Astrocyte (in vitro differentiated cells and primary cell): Measurements from ENCODE around the gene PRKG1. TPM values are rescaled to one million over a fixed set of nuclear protein-coding genes. Genes with fewer than 3 reads are reported as not detected.

Experiments
- DNase-seq: peaks from one replicate; pipeline ENCODE4 v3.0.0-alpha.2; 2010; ENCODE audit warnings: low read depth
- FAIRE-seq: peaks from 2 replicates; lab custom pipeline; 2011; peaks lifted over from hg19 to GRCh38; lab: Jason Lieb, UNC
- H2AFZ ChIP-seq: 2 replicates; pipeline ENCODE4 v1.6.0; 2012; ENCODE audit warnings: low read depth, low read length, inconsistent platforms
- H3K27ac ChIP-seq: 2 replicates; pipeline ENCODE4 v1.5.1; 2011; ENCODE audit warnings: low read depth, low read length, inconsistent platforms
- H3K27me3 ChIP-seq: 2 replicates; pipeline ENCODE4 v1.6.0; 2011; ENCODE audit warnings: low read length, inconsistent platforms; ENCODE audit not compliant: insufficient read depth
- H3K36me3 ChIP-seq: 2 replicates; pipeline ENCODE4 v1.5.1; 2011; ENCODE audit warnings: low read length, inconsistent platforms; ENCODE audit not compliant: insufficient read depth
- H3K4me1 ChIP-seq: 2 replicates; pipeline ENCODE4 v1.5.1; 2011; ENCODE audit warnings: low read length, inconsistent platforms; ENCODE audit not compliant: insufficient read depth
- H3K4me2 ChIP-seq: 2 replicates; pipeline ENCODE4 v1.6.0; 2012; ENCODE audit warnings: low read length, inconsistent platforms
- H3K4me3 ChIP-seq: 2 replicates; pipeline ENCODE4 v1.5.1; 2011; ENCODE audit warnings: low read depth, mild to moderate bottlenecking, low read length, inconsistent platforms; ENCODE audit not compliant: insufficient read depth
- H3K79me2 ChIP-seq: 2 replicates; pipeline ENCODE4 v1.6.0; 2012; ENCODE audit warnings: mild to moderate bottlenecking, low read length, inconsistent platforms; ENCODE audit not compliant: insufficient read depth
- H3K9ac ChIP-seq: 2 replicates; pipeline ENCODE4 v1.6.0; 2012; ENCODE audit warnings: mild to moderate bottlenecking, low read length, inconsistent platforms
- H3K9me3 ChIP-seq: 2 replicates; pipeline ENCODE4 v1.5.1; 2012; ENCODE audit warnings: low read depth, mild to moderate bottlenecking, low read length, inconsistent platforms; ENCODE audit not compliant: insufficient read depth
- H4K20me1 ChIP-seq: 2 replicates; pipeline ENCODE4 v1.6.0; 2012; ENCODE audit warnings: low read length, inconsistent platforms; ENCODE audit not compliant: insufficient read depth
- H3K27ac Mint-ChIP-seq: one replicate; pipeline ENCODE4 v1.8.0; 2021; ENCODE audit warnings: mild to moderate bottlenecking, mixed read lengths; ENCODE audit not compliant: unreplicated experiment
- H3K27me3 Mint-ChIP-seq: one replicate; pipeline ENCODE4 v1.8.0; 2021; ENCODE audit warnings: low read depth, mixed read lengths; ENCODE audit not compliant: unreplicated experiment
- H3K36me3 Mint-ChIP-seq: one replicate; pipeline ENCODE4 v1.8.0; 2021; ENCODE audit warnings: low read depth, mixed read lengths; ENCODE audit not compliant: unreplicated experiment
- H3K4me1 Mint-ChIP-seq: one replicate; pipeline ENCODE4 v1.8.0; 2021; ENCODE audit warnings: low read depth, mixed read lengths; ENCODE audit not compliant: unreplicated experiment
- H3K4me3 Mint-ChIP-seq: one replicate; pipeline ENCODE4 v1.8.0; 2021; ENCODE audit warnings: mild to moderate bottlenecking, moderate library complexity, mixed read lengths; ENCODE audit not compliant: unreplicated experiment
- H3K9me3 Mint-ChIP-seq: one replicate; pipeline ENCODE4 v1.8.0; 2021; ENCODE audit warnings: mild to moderate bottlenecking, mixed read lengths; ENCODE audit not compliant: unreplicated experiment
- CTCF ChIP-seq: IDR thresholded peaks from 2 replicates; pipeline ENCODE4 v1.5.1; 2011; ENCODE audit warnings: low read depth, mild to moderate bottlenecking, inconsistent platforms, low read length, moderate library complexity; ENCODE audit not compliant: insufficient read depth
- EZH2 ChIP-seq: IDR thresholded peaks from 2 replicates; pipeline ENCODE4 v1.6.1; 2012; ENCODE audit warnings: mild to moderate bottlenecking, low read length, inconsistent platforms; ENCODE audit not compliant: insufficient read depth
- total RNA-seq: library from RNA; stranded (reverse); gene quantifications from 2 replicates; pipeline ENCODE4 v1.2.1, GENCODE V29; 2021

The PRKG1 gene
- total RNA-seq, 1 donor from 2014 or later = 3.1 TPM

DNA sequence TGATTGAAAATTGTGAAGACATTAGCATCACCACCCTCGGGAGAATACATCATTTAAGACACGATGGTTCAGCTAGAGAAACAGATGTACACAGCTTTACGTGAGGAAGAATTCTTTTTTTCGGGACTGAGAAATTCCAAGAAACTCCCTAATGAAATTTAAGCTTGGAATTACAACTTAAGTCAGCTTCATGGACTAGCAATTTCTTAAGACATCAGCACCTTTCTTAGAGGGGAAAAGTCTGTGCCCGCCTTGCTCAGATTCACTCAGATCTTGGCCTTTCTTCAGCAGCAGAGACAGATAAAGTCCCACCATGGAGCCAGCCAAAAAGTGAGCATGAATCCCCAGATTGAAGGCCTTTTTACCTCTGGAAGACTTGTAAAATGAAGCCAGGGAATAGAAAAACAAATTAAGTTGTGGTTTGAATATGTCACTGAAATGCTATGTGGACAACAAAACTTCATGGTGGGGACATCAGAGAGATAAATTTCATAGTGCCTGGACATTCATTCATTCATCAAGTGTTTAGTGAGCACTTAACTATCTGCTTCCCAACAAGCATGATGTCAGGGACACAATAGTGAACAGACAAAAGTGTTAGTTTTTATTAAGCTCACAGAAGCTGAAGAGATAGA lies 32.1 kb downstream of the PRKG1 start:
- H3K4me1 Mint-ChIP-seq = peaks cover 3% of the 10 kb centered on the region
- Histone ChIP-seq H3K27me3 (no peaks in the 10 kb centered on the region), H3K4me1 (peaks cover 11% of the 10 kb centered on the region), H3K9me3 (no peaks in the 10 kb centered on the region), H3K9ac (no peak overlapping the region), H4K20me1 (no peaks in the 10 kb centered on the region), H2AFZ (no peak overlapping the region), H3K27ac (no peak overlapping the region), H3K4me2 (no peak overlapping the region), H3K36me3 (no peaks in the 10 kb centered on the region), H3K79me2 (no peaks in the 10 kb centered on the region), H3K4me3 (no peak overlapping the region)
- no peak for TF ChIP-seq CTCF
- TF ChIP-seq EZH2 = no peak
- H3K27ac Mint-ChIP-seq = no peak overlapping the region
- no peaks in the 10 kb centered on the region for H3K36me3 Mint-ChIP-seq
- no peaks in the 10 kb centered on the region for H3K27me3 Mint-ChIP-seq
- no peak for DNase-seq
- H3K9me3 Mint-ChIP-seq = no peaks in the 10 kb centered on the region
- peak; percentile 23 for FAIRE-seq
- no peak overlapping the region for H3K4me3 Mint-ChIP-seq

GRCh38 chr10:51108406-51108805 lies 34.1 kb downstream of the PRKG1 start:
- FAIRE-seq (no peak), DNase-seq (no peak)
- no peaks in the 10 kb centered on the region for H3K27me3 Mint-ChIP-seq
- H3K4me1 Mint-ChIP-seq = peaks cover 3% of the 10 kb centered on the region
- Histone ChIP-seq H2AFZ (no peak overlapping the region), H4K20me1 (no peaks in the 10 kb centered on the region), H3K4me2 (no peak overlapping the region), H3K4me1 (peaks cover 11% of the 10 kb centered on the region), H3K36me3 (no peaks in the 10 kb centered on the region), H3K27ac (no peak overlapping the region), H3K79me2 (no peaks in the 10 kb centered on the region), H3K9me3 (no peaks in the 10 kb centered on the region), H3K27me3 (no peaks in the 10 kb centered on the region), H3K4me3 (no peak overlapping the region), H3K9ac (no peak overlapping the region)
- H3K4me3 Mint-ChIP-seq = no peak overlapping the region
- H3K36me3 Mint-ChIP-seq = no peaks in the 10 kb centered on the region
- no peak overlapping the region for H3K27ac Mint-ChIP-seq
- TF ChIP-seq CTCF (no peak), EZH2 (no peak)
- H3K9me3 Mint-ChIP-seq = no peaks in the 10 kb centered on the region

GRCh38 chr10:51109801-51110533 lies 35.7 kb downstream of the PRKG1 start:
- Mint-ChIP-seq H3K27me3 (no peaks in the 10 kb centered on the region), H3K4me1 (peaks cover 3% of the 10 kb centered on the region), H3K27ac (no peak overlapping the region), H3K36me3 (no peaks in the 10 kb centered on the region), H3K4me3 (no peak overlapping the region), H3K9me3 (no peaks in the 10 kb centered on the region)
- H2AFZ ChIP-seq = no peak overlapping the region
- peak overlapping the region; percentile 77 for H3K27ac ChIP-seq
- peak overlapping the region; percentile 75 for H3K4me2 ChIP-seq
- no peaks in the 10 kb centered on the region for H3K79me2 ChIP-seq
- H3K9ac ChIP-seq = peak overlapping the region; percentile 47
- no peaks in the 10 kb centered on the region for H3K27me3 ChIP-seq
- H3K36me3 ChIP-seq = no peaks in the 10 kb centered on the region
- TF ChIP-seq CTCF (no peak), EZH2 (no peak)
- FAIRE-seq (peak; percentile 92), DNase-seq (peak; percentile 76)
- H3K4me1 ChIP-seq = peaks cover 11% of the 10 kb centered on the region
- H3K4me3 ChIP-seq = peak overlapping the region; percentile 36
- no peaks in the 10 kb centered on the region for H3K9me3 ChIP-seq
- no peaks in the 10 kb centered on the region for H4K20me1 ChIP-seq
